GM20000 (cell line): ENCODE data around the gene ENAH.
"Not testable (repeated sequence)": the region's sequence is repeated elsewhere in the genome, so short reads cannot be mapped to it uniquely, and the experiment has no call there.

Experiments
- DNase-seq: peaks from one replicate; pipeline ENCODE4 v3.0.0; 2012; ENCODE audit warnings: low spot score
- CTCF ChIP-seq: IDR thresholded peaks from 2 replicates; pipeline ENCODE4 v1.5.1; 2012; ENCODE audit warnings: mild to moderate bottlenecking, control low read depth; ENCODE audit errors: extremely low read depth, missing control alignments

The ENAH gene

GRCh38 chr1:225694151-225694603 is 41.3 kb upstream of the ENAH start:
- no peak for DNase-seq
- TF ChIP-seq CTCF = no peak

- not testable (repeated sequence) for DNase-seq
Observed at GRCh38 chr1:225693697-225694096, 40.8 kb upstream of the ENAH start.

GRCh38 chr1:225693085-225693696 is 40.3 kb upstream of the ENAH start:
- no peak for TF ChIP-seq CTCF
- DNase-seq = no peak

GRCh38 chr1:225692517-225692879 is 39.6 kb upstream of the ENAH start:
- DNase-seq = no peak
- no peak for TF ChIP-seq CTCF

GRCh38 chr1:225691861-225692516 is 39.1 kb upstream of the ENAH start:
- no peak for DNase-seq
- no peak for TF ChIP-seq CTCF

GRCh38 chr1:225691377-225691776 is 38.5 kb upstream of the ENAH start:
- DNase-seq = no peak
- no peak for TF ChIP-seq CTCF

GRCh38 chr1:225689882-225690459 is 37.0 kb upstream of the ENAH start:
- TF ChIP-seq CTCF = no peak
- DNase-seq = no peak

GRCh38 chr1:225688345-225688744 is 35.4 kb upstream of the ENAH start:
- no peak for TF ChIP-seq CTCF
- no peak for DNase-seq
